ENCODE data around the gene PTPN23.
"Not testable (repeated sequence)": the region's sequence is repeated elsewhere in the genome, so short reads cannot be mapped to it uniquely, and the experiment has no call there.

Gene PTPN23

GRCh38 chr3:47370020-47370419 is 10.8 kb upstream of the PTPN23 start:
- not testable (repeated sequence) for DNase-seq (ENCODE audit: low read depth in 2 of 2)

DNA sequence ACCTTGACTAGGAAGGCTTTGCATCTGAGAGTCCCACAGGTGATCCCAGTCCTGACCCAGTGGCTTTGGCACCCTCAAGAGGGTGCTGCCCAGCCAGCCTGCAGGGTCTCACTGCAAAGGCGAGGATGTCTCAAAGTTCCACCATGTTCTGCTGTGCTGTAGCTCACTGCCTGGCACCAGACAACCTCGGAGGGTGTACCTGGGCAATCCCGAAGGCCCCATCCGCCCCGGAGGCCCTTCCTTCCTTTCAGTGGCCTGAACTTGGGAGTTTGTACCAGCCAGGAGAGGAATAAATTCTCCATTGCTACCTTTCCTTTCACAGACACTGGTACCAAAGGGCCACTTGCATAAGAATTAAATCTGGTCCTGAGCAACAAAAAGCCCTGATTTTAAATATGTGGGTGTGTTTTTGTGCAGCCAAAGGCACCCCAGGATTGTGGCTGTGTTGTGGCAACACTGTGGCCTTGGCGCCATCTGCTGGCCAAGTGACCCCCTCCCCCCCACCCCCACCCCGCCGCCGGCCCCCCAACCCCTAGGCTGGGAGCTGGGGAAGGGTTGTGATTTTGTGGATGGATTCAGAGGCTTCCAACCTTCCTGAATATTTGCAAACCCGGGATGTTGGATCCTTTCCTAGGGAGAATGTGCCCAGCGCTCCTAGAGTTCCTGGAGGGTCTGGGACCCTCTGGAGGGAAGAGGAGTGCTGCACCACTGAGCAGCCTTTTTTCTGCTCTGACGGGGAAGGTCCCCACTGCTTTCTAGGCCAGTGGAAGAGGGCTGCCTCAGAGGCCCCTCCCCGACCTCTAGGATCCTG is 9.7 kb upstream of the PTPN23 start:
- DNase-seq (ENCODE audit: low read depth in 2 of 2) = no peak

GRCh38 chr3:47374587-47374986 is 6.2 kb upstream of the PTPN23 start:
- DNase-seq (ENCODE audit: low read depth in 2 of 2) = no peak

GRCh38 chr3:47376393-47376792 is 4.4 kb upstream of the PTPN23 start:
- DNase-seq (ENCODE audit: low read depth in 2 of 2) = no peak

GRCh38 chr3:47377186-47377585 is 3.6 kb upstream of the PTPN23 start:
- no peak for DNase-seq (ENCODE audit: low read depth in 2 of 2)

DNA sequence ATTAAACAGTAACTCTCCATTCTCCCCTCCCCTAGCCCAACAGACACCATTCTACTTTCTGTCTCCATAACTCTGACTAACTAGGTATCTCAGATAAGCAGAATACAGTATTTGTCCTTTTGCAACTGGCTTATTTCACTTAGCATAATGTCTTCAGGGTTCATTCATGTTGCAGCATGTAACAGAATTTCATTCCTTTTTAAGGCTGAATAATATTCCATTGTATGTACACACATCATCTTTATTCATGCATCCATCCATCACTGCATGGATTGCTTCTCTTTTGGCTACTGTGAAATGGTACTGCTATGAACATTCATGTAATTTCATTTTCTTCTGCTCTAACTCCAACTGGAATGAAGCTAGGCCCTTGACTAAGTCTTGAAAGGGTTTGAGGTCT is 2.0 kb upstream of the PTPN23 start:
- no peak for DNase-seq (ENCODE audit: low read depth in 2 of 2)

- no peak for DNase-seq (ENCODE audit: low read depth in 2 of 2)
Measured at GRCh38 chr3:47379411-47379899, 1.4 kb upstream of the PTPN23 start.

DNA sequence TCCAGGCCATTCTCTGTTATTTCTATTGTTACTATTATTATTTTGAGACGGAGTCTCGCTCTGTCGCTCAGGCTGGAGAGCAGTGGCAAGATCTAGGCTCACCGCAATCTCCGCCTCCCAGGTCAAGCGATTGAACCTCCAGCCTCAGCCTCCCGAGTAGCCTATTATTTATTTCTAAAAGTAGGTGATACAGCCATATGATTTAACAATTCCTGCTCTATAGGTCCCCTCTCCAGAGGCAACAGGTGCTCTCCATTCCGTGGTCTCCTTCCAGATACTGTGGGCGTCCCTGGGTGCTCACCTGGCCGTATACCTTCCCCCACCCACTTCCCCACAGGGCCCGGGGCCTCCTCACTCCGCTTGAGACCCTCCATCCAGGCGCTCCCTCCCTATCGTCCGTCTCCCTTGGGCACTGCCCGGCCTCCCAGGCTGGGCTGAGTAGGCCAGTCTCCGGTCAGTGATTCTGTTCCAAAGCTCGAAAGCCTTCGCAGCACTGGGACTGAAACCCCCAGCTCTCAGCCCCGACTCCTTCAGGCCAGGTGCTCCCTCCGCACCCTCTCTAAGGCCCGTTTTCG is 708 bp upstream of the PTPN23 start:
- DNase-seq (ENCODE audit: low read depth in 2 of 2) = no peak

DNA sequence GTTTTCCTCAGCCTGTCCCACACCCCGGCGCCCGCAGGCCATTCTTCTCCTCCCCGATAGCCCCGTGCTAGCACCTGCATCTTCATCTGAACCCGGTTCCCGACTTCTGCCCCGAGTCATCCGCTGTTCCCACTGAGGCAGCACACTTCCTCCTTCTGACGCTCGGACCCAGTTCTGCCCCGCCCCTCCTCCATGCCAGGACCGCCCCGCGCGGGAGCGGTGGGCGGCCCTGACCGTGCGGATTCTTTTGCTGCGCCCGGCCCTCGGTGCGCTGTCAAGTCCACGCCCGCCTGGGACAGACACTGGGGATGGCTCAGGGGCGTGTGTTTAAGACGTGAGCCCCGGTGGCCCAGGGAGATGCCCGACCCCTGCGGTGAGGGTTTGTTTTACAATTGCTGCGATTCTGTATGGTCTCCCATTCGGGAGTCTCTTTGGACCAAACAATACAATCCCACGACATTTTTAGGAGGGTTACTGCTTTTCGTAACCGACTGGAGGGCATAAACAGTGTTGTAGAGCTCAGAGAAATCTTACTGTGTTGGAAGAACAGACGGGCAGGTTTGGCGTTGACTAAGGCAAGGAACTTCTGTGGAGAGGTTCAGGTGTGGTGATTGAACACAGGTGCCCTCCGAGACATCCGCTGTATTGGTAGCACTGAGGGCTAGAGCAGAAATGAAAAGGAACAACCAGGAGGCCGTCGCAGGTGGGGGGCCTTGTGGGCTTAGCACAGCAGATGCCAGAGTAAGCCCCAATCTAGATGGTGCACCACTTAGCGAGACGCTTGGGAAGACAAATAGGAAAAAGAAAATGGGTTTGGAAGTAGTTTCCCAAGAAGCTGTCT is 716 bp downstream of the PTPN23 start:
- peak; percentile 46 to 52 for DNase-seq (ENCODE audit: low read depth in 2 of 2)

DNA sequence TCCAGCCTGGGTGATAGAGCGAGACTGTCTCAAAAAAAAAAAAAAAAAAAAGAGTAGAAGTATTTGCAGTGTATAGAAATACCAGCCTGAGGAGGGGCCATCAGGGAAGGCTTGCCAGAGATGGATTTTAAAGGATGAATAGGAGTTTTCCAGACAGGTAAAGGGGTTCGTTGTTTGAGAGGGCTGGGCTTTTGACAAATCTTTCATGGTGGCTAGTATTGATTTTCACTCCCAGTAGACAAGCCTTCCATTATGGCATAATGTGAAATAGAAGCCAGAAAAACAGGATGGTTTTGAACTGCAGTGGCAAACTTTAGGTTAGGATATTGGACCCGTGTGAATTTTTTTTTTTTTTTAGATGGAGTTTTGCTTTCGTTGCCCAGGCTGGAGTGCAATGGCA is 3.6 kb downstream of the PTPN23 start:
- no peak for DNase-seq (ENCODE audit: low read depth in 2 of 2)

DNA sequence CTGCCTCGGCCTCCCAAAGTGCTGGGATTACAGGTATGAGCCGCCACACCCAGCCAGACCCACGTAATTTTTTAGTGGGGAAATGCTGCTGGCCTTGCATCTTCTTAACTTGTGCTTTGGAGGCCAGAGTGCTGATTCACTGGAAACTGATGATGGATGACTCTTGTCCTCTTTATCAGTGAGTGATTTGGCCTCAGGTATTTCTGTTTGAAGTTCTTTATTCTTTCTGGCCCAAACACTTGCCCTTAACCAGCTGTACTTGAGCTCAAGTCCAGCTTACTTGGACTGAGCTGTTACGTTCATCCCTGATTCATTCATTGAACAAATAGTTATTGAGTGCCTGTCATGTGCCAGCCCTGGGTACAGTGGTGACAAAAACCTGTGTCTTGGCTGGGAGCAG is 4.2 kb downstream of the PTPN23 start:
- no peak for DNase-seq (ENCODE audit: low read depth in 2 of 2)

DNA sequence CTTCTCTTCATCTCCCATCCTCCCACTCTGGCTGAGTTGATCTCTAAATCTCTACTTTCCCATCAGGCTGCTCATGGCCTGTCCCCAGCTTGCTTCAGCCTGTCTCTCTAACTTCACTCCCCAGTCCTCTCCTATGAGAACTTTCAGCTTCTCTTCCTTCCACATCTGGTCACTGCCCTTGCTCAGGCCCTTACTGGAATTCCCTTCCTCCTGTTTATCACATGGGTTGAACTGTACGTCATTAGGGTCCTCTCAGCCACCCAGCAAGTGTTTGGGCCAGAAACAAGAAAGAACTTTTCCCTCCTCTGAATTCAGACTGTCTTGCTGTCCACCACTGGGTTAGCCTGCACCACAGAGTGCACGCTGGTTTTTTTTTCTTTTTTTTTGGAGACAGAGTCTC is 5.0 kb downstream of the PTPN23 start:
- DNase-seq (ENCODE audit: low read depth in 2 of 2) = no peak

GRCh38 chr3:47392933-47393332 is 12.1 kb downstream of the PTPN23 start:
- DNase-seq (ENCODE audit: low read depth in 2 of 2) = no peak

DNA sequence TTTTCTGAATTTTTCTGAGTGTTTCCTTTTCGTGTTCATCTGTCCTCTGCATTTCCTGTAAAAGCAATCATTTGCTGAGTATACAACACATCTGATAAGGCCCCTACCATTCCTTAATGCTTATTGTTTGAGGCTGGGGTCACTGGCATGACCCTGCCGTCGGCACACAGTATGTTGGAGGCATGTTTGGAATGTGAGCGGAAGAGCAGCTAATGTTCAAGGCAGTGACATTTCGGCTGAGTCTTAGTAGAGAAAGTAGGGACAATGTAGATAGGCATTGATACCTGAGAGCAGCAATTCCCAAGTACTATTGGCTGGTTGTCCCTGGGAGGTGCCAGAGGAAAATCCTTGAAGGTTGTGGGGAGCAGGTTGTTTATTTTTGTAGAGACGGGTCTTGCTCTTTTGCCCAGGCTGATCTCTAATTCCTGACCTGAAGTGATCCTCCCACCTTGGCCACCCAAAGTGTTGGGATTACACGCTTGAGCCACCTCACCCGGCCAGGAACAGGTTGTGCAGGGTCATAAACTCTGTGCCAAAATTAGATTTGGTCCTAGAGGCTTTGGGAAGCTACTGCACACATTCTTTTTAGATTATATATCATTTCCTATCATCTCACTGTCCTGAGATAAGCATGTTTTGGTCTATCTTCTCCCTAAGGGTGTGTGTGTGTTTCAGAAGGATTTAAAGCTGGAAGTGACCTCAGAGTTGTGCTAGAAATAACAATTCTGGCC is 13.5 kb downstream of the PTPN23 start:
- no peak for DNase-seq (ENCODE audit: low read depth in 2 of 2)

DNA sequence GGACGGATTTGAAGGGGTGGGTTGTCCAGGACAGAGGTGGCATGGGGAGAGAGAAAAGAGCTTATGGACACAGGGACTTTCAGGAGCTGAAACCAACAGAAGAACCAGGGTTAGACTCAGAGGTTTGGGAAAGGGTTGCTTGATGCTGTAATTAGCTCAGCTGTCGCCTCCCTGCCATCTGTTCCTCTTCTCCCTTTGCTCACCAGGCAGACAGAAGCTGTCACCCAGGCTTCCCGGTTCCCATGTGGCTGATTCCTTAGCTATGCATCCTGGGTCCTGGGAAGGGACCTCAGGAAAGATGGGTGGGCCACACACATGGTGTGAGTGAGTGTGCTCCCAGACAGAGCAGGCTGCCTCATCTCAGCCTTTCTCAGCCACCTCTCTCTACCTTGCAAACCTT is 14.1 kb downstream of the PTPN23 start:
- no peak for DNase-seq (ENCODE audit: low read depth in 2 of 2)

GRCh38 chr3:47398228-47398627 is 17.4 kb downstream of the PTPN23 start:
- no peak for DNase-seq (ENCODE audit: low read depth in 2 of 2)

DNA sequence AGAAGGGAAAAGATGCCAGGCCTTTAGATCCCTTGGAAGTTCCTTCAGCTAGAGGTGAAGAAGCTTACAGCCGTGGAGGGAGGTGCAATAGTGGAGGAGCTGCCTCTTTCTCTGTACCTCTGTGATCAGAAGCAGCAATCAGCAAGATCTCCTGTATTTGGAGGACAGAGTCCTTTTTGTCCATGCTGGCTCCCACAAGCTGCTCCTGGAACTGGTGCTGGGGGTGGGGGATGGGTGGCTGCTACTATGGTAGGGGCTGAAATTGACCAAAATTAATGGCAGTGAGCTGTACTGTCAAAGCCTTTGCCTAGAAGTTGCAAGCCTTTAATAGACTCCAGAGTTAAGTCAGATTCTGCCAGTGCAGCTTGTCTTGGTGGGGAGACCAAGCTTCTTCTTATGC is 18.2 kb downstream of the PTPN23 start:
- no peak for DNase-seq (ENCODE audit: low read depth in 2 of 2)

DNA sequence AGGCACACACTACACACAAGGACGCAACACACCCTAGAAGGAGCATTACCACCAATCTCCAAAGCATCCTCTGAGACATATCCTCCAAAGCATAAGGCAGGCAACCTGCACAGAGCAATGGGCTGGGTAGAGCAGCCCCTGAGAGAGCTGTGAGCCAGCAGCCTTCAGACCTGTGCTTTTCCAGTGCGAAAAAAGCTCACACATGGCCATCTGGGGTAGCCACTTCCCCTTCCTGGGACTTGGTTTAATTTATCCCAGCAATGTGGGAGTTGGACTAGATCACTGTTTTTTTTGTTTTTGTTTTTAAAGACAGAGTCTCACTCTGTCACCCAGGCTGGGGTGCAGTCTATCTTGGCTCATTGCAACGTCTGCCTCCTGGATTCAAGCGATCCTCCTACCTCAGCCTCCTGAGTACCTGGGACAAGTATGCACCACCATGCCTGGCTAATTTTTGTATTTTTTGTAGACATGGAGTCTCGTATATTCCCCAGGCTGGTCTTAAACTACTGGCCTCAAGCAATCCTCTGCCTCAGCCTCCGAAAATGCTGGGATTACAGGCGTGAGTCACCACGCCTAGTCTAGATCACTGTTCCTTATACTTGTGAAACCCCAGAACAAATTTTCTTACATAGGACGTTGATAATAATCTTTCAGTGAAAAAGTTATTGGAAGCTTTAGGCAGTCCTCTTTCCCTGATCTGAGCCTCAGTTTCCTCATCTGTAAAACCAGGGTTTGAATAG is 18.9 kb downstream of the PTPN23 start:
- no peak for DNase-seq (ENCODE audit: low read depth in 2 of 2)

DNA sequence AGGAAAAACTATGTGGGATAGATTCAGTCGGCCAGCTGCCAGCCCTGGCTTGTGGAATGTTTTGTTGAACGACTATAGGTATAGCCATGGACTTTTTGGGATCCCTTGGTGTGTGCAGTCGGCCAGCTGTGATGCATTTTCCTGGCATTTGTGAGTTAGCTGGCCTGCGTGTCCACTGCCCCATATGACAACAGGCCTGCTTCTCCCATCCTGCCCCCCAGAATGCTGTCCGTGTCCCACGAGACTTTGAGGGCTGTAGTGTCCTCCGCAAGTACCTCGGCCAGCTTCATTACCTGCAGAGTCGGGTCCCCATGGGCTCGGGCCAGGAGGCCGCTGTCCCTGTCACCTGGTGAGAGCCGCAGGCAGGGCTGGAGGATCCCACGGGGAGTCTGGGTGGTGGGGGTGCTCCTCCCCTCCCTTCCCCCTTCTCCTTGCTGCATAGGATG is 23.6 kb downstream of the PTPN23 start:
- DNase-seq (ENCODE audit: low read depth in 2 of 2) = no peak

- no peak for DNase-seq (ENCODE audit: low read depth in 2 of 2)
Measured at GRCh38 chr3:47404955-47405790, 24.4 kb downstream of the PTPN23 start.

Data from activated CD8-positive, alpha-beta memory T cell treated with anti-CD3 and anti-CD28 coated beads for 4 hours (primary cell).